Endothelial cell of umbilical vein (primary cell): ENCODE data around the gene SGTB. TPM values are rescaled to one million over a fixed set of nuclear protein-coding genes. Genes with fewer than 3 reads are reported as not detected.

Source experiments
- BruUV-seq: library from RNA; stranded (reverse); fragments of 400-500 nt; replicated peaks from 2 replicates; lab custom pipeline; 2021; lab: Mats Ljungman, UMichigan
- CTCF ChIA-PET: fragments of 300-600, 350-600 bp; sonication (Branson Sonifier 250); formaldehyde crosslinking; loops from one replicate; lab custom pipeline; 2021; ENCODE audit warnings: antibody characterized with exemption, inconsistent platforms; lab: Charles Lee
- POLR2A ChIA-PET: fragments of 300-600, 350-600 bp; sonication (Branson Sonifier 250); formaldehyde crosslinking; loops from one replicate; lab custom pipeline; 2021; ENCODE audit warnings: antibody characterized with exemption, inconsistent platforms; lab: Charles Lee
- DNase-seq: peaks from one replicate; pipeline ENCODE4 v3.0.0-alpha.2; 2011; ENCODE audit warnings: low read depth, low spot score
- FAIRE-seq: peaks from 2 replicates; lab custom pipeline; 2011; peaks lifted over from hg19 to GRCh38; lab: Jason Lieb, UNC
- H2AFZ ChIP-seq: 2 replicates; pipeline ENCODE4 v1.6.0; 2012; ENCODE audit warnings: low read depth, low read length, control low read depth, inconsistent platforms
- H3K27ac ChIP-seq: 2 replicates; pipeline ENCODE4 v1.5.1; 2011; ENCODE audit warnings: low read depth, mild to moderate bottlenecking, control low read depth, low read length, moderate library complexity; ENCODE audit not compliant: insufficient read depth
- H3K27me3 ChIP-seq, 2 experiments: 2 replicates each; pipeline versions ENCODE4 v1.6.0 to v1.6.1; 2011; ENCODE audit warnings: low read length in 2 of 2, mixed read lengths in 1 of 2; ENCODE audit not compliant: control insufficient read depth in 2 of 2, insufficient read depth in 2 of 2
- H3K36me3 ChIP-seq, 2 experiments: 2 replicates in 1 of 2; 3 replicates in 1 of 2; pipeline ENCODE4 v1.5.1; 2011; ENCODE audit warnings: low read length in 2 of 2, mild to moderate bottlenecking in 1 of 2, moderate library complexity in 1 of 2; ENCODE audit not compliant: control insufficient read depth in 2 of 2, insufficient read depth in 2 of 2; ENCODE audit errors: extremely low read depth in 1 of 2
- H3K4me1 ChIP-seq: 3 replicates; pipeline ENCODE4 v1.5.1; 2011; ENCODE audit warnings: mild to moderate bottlenecking, low read length; ENCODE audit not compliant: control insufficient read depth, insufficient read depth; ENCODE audit errors: extremely low read depth
- H3K4me2 ChIP-seq: 2 replicates; pipeline ENCODE4 v1.6.1; 2011; ENCODE audit warnings: low read length, control low read depth, mixed read lengths; ENCODE audit not compliant: insufficient read depth
- H3K4me3 ChIP-seq, 3 experiments: fragments of 200-600 bp in 1 of 3; sonication (generic), shearing (Covaris generic) in 1 of 3; replicated peaks in 1 of 3; 2 replicates each; pipeline ENCODE4 v1.5.1; 2011 to 2016; ENCODE audit warnings: control low read depth in 3 of 3, low read length in 3 of 3, mild to moderate bottlenecking in 2 of 3, inconsistent platforms in 1 of 3, low read depth in 1 of 3, moderate library complexity in 1 of 3; ENCODE audit not compliant: insufficient read depth in 1 of 3
- H3K79me2 ChIP-seq: 2 replicates; pipeline ENCODE4 v1.6.0; 2012; ENCODE audit warnings: low read length, inconsistent platforms; ENCODE audit not compliant: control insufficient read depth, insufficient read depth
- H3K9ac ChIP-seq: replicated peaks from 2 replicates; pipeline ENCODE3; 2011; ENCODE audit warnings: low read length, control low read depth; ENCODE audit not compliant: insufficient read depth; ENCODE audit errors: extremely low read depth
- H3K9me1 ChIP-seq: replicated peaks from 3 replicates; pipeline ENCODE4 v1.6.0; 2011; ENCODE audit warnings: mild to moderate bottlenecking, low read length; ENCODE audit not compliant: control insufficient read depth, insufficient read depth; ENCODE audit errors: extremely low read depth
- H3K9me3 ChIP-seq: replicated peaks from 2 replicates; pipeline ENCODE4 v1.5.1; 2012; ENCODE audit warnings: low read length, inconsistent platforms; ENCODE audit not compliant: control insufficient read depth, insufficient read depth
- H4K20me1 ChIP-seq: replicated peaks from 2 replicates; pipeline ENCODE3; 2011; ENCODE audit warnings: mild to moderate bottlenecking, low read length; ENCODE audit not compliant: control insufficient read depth, insufficient read depth; ENCODE audit errors: extremely low read depth
- EZH2 ChIP-seq: IDR thresholded peaks from 2 replicates; pipeline ENCODE4 v1.6.1; 2012; ENCODE audit warnings: borderline replicate concordance, low read depth, mild to moderate bottlenecking, moderate library complexity, low read length, inconsistent platforms; ENCODE audit not compliant: severe bottlenecking
- FOS ChIP-seq: IDR thresholded peaks from 2 replicates; pipeline ENCODE4 v1.6.1; 2011; ENCODE audit warnings: mild to moderate bottlenecking, low read length, moderate library complexity, borderline replicate concordance; ENCODE audit not compliant: insufficient read depth
- GATA2 ChIP-seq: IDR thresholded peaks from 2 replicates; pipeline ENCODE4 v1.7.0; 2011; ENCODE audit warnings: low read depth, mild to moderate bottlenecking, moderate library complexity, mixed read lengths, low read length; ENCODE audit not compliant: insufficient read length, insufficient read depth
- JUN ChIP-seq: IDR thresholded peaks from 2 replicates; pipeline ENCODE4 v1.6.1; 2011; ENCODE audit warnings: borderline replicate concordance, low read depth; ENCODE audit not compliant: insufficient read length, insufficient read depth
- MAX ChIP-seq: IDR thresholded peaks from 2 replicates; pipeline ENCODE4 v1.6.1; 2011; ENCODE audit not compliant: insufficient read depth, insufficient read length
- MYC ChIP-seq: IDR thresholded peaks from one replicate; pipeline ENCODE4 v1.6.1; 2011; ENCODE audit warnings: mild to moderate bottlenecking, low read depth, low read length
- POLR2A ChIP-seq: IDR thresholded peaks from 2 replicates; pipeline ENCODE4 v1.6.1; 2012; ENCODE audit warnings: low read depth, mild to moderate bottlenecking, control low read depth, low read length
- POLR2AphosphoS5 ChIP-seq: IDR thresholded peaks from 2 replicates; pipeline ENCODE4 v1.6.1; 2012; ENCODE audit warnings: low read depth, mild to moderate bottlenecking, control low read depth, low read length, moderate library complexity; ENCODE audit not compliant: insufficient read depth
- dilution Hi-C: fragments of 300-500 bp; cut with MboI; formaldehyde crosslinking; loops from one replicate; pipeline ENCODE4 v1.15.0; 2019; ENCODE audit warnings: low sequenced_read_pairs; ENCODE audit not compliant: extremely low pct_ligation_motif_present
- intact Hi-C: fragments of 100-400 bp; cut with micrococcal nuclease; formaldehyde crosslinking; loops from one replicate; pipeline ENCODE4 v1.10.0; 2022
- polyA plus RNA-seq, 4 experiments: library from polyadenylated mRNA; depleted of rRNA in 3 of 4; stranded (reverse) in 3 of 4; unstranded in 1 of 4; fragments of >200 nt; gene quantifications; 2 replicates each; pipeline versions ENCODE4 v1.2.1 to v1.2.3, GENCODE V29; 2011 to 2012; ENCODE audit warnings: missing spikeins in 1 of 4
- total RNA-seq: library from RNA; stranded (reverse); gene quantifications from 2 replicates; pipeline ENCODE4 v1.2.3, GENCODE V29; 2021
- TF ChIP-seq, protein P1 (sequence below), 2 donors: IDR thresholded peaks; 1 replicate in 1 of 2; 2 replicates in 1 of 2; pipeline ENCODE4 v1.5.1; 2011; ENCODE audit warnings: low read length in 2 of 2, mild to moderate bottlenecking in 2 of 2, moderate library complexity in 2 of 2, control low read depth in 1 of 2, inconsistent platforms in 1 of 2, low read depth in 1 of 2; ENCODE audit not compliant: insufficient read depth in 1 of 2; ENCODE audit errors: extremely low read depth in 1 of 2

SGTB gene
- total and polyA plus RNA-seq, 2 donors (not counting 3 experiments of a cell fraction or from before 2014, with no cell fraction given) = 3.1 to 14.1 TPM

- no peak overlapping the region for H3K4me2 ChIP-seq
- H3K36me3 ChIP-seq = no peaks in the 10 kb centered on the region
- H2AFZ ChIP-seq = no peak overlapping the region
- H3K9me1 ChIP-seq = no peaks in the 10 kb centered on the region
- dilution Hi-C loops (no loop called here), intact Hi-C loops (no loop called here)
- H3K27me3 ChIP-seq = no peaks in the 10 kb centered on the region
- DNase-seq (no peak), FAIRE-seq (no peak)
- H3K9me3 ChIP-seq = no peaks in the 10 kb centered on the region
- H3K4me3 ChIP-seq = no peak overlapping the region
- TF ChIP-seq MAX (no peak), FOS (no peak), EZH2 (no peak), POLR2AphosphoS5 (no peak), MYC (no peak), POLR2A (no peak), JUN (no peak), GATA2 (no peak)
- TF ChIP-seq, protein P1, sequence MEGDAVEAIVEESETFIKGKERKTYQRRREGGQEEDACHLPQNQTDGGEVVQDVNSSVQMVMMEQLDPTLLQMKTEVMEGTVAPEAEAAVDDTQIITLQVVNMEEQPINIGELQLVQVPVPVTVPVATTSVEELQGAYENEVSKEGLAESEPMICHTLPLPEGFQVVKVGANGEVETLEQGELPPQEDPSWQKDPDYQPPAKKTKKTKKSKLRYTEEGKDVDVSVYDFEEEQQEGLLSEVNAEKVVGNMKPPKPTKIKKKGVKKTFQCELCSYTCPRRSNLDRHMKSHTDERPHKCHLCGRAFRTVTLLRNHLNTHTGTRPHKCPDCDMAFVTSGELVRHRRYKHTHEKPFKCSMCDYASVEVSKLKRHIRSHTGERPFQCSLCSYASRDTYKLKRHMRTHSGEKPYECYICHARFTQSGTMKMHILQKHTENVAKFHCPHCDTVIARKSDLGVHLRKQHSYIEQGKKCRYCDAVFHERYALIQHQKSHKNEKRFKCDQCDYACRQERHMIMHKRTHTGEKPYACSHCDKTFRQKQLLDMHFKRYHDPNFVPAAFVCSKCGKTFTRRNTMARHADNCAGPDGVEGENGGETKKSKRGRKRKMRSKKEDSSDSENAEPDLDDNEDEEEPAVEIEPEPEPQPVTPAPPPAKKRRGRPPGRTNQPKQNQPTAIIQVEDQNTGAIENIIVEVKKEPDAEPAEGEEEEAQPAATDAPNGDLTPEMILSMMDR (IDR thresholded peaks at IDR 0.05; ENCODE audit: extremely low read depth in 1 of 2, insufficient read depth in 1 of 2, low read depth in 1 of 2, low read length in 2 of 2) = no peak
- H3K27ac ChIP-seq = no peak overlapping the region
- H3K79me2 ChIP-seq = no peaks in the 10 kb centered on the region
- peaks cover 12% of the 10 kb centered on the region for H3K4me1 ChIP-seq
- POLR2A ChIA-PET = no interaction called here
- CTCF ChIA-PET = no interaction called here
- H3K9ac ChIP-seq = no peak overlapping the region
- BruUV-seq = no TSS peak
- no peaks in the 10 kb centered on the region for H4K20me1 ChIP-seq
These were observed 49.4 kb upstream of the SGTB start for GRCh38 chr5:65771266-65771665.
